ENCODE measurements around the gene CSE1L. TPM values are rescaled to one million over a fixed set of nuclear protein-coding genes. Genes with fewer than 3 reads are reported as not detected.
"Not testable (repeated sequence)": the region's sequence is repeated elsewhere in the genome, so short reads cannot be mapped to it uniquely, and the experiment has no call there.

The CSE1L gene
- total RNA-seq, 1 donor = 154 TPM

GRCh38 chr20:49063279-49063678 is 17.2 kb downstream of the CSE1L start:
- TF ChIP-seq, protein P1, sequence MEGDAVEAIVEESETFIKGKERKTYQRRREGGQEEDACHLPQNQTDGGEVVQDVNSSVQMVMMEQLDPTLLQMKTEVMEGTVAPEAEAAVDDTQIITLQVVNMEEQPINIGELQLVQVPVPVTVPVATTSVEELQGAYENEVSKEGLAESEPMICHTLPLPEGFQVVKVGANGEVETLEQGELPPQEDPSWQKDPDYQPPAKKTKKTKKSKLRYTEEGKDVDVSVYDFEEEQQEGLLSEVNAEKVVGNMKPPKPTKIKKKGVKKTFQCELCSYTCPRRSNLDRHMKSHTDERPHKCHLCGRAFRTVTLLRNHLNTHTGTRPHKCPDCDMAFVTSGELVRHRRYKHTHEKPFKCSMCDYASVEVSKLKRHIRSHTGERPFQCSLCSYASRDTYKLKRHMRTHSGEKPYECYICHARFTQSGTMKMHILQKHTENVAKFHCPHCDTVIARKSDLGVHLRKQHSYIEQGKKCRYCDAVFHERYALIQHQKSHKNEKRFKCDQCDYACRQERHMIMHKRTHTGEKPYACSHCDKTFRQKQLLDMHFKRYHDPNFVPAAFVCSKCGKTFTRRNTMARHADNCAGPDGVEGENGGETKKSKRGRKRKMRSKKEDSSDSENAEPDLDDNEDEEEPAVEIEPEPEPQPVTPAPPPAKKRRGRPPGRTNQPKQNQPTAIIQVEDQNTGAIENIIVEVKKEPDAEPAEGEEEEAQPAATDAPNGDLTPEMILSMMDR (IDR thresholded peaks at IDR 0.05; ENCODE audit: insufficient read depth, low read length) = no peak
- DNase-seq (ENCODE audit: low read depth) = no peak
- H3K4me3 ChIP-seq (ENCODE audit: low read depth, low read length) = no peak overlapping the region

DNA sequence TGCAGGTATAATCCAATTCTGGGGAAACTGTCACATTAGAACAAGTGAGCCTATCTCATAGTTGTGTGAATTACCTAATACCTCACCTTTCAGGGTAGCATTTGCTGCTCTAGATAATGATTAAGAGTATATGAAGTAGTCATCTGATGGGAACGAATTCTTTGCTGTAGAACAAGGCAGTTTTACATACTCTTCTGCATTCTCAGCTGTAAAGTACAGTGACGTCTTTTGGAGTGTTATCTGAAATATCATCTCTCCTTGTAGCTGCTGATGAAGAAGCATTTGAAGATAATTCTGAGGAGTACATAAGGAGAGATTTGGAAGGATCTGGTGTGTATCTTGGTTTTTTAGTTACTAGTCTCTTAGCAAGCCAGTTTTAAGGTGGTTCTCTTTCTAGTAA is 28.4 kb downstream of the CSE1L start:
- DNase-seq (ENCODE audit: low read depth) = no peak
- TF ChIP-seq, protein P1 (IDR thresholded peaks at IDR 0.05; ENCODE audit: insufficient read depth, low read length) = no peak
- no peak overlapping the region for H3K4me3 ChIP-seq (ENCODE audit: low read depth, low read length)

DNA sequence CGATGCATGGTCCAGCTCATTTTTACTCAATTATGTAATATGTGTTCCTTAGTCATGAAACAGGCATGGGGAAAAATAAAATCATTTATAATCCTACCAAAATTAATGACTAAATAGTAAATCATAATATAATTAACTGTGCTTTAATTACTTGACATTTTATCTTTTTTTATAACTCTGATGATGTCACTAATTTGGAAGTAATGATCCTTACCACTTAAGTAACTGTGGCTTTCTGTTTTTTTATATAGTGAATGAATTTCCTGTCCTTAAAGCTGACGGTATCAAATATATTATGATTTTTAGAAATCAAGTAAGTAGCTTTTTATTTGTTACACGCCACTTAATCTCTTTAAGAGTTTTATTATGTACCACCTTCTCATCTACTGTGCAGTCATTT is 32.2 kb downstream of the CSE1L start:
- TF ChIP-seq, protein P1 (IDR thresholded peaks at IDR 0.05; ENCODE audit: insufficient read depth, low read length) = no peak
- H3K4me3 ChIP-seq (ENCODE audit: low read depth, low read length) = no peak overlapping the region
- no peak for DNase-seq (ENCODE audit: low read depth)

GRCh38 chr20:49082295-49082694 is 36.2 kb downstream of the CSE1L start:
- DNase-seq (ENCODE audit: low read depth); H3K4me3 ChIP-seq (ENCODE audit: low read depth, low read length): not testable (repeated sequence)

DNA sequence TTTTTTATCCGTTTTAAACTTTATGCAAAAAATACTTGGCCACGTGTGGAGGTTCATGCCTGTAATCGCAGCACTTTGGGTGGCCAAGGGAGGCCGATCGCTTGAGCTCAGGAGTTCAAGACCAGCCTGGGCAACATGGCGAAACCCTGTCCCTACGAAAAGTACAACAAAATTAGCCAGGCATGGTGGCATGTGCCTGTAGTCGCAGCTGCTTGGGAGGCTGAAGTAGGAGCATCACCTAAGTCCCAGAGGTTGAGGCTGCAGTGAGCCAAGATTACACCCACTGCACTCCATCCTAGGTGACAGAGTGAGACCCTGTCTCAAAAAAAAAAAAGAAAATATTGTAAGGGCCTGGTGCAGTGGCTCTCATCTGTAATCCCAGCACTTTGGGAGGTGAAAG is 45.0 kb downstream of the CSE1L start:
- DNase-seq (ENCODE audit: low read depth) = no peak
- H3K4me3 ChIP-seq (ENCODE audit: low read depth, low read length) = no peak overlapping the region
- TF ChIP-seq, protein P1 (IDR thresholded peaks at IDR 0.05; ENCODE audit: insufficient read depth, low read length) = no peak

GRCh38 chr20:49091762-49092161 is 45.6 kb downstream of the CSE1L start:
- H3K4me3 ChIP-seq (ENCODE audit: low read depth, low read length) = no peak overlapping the region
- TF ChIP-seq, protein P1 (IDR thresholded peaks at IDR 0.05; ENCODE audit: insufficient read depth, low read length) = no peak

DNA sequence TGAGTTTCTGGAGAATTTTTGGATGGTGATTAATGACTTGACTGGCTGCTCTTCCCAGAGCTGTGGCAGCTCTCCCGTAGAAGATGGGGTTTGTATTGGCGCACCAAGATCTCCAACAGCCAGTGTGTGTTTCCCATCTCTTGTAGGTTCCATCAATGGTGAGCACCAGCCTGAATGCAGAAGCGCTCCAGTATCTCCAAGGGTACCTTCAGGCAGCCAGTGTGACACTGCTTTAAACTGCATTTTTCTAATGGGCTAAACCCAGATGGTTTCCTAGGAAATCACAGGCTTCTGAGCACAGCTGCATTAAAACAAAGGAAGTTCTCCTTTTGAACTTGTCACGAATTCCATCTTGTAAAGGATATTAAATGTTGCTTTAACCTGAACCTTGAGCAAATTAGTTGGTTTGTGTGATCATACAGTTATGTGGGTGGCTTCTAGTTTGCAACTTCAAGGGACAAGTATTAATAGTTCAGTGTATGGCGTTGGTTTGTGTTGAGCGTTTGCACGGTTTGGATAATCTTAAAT is 50.2 kb downstream of the CSE1L start:
- no peak overlapping the region for H3K4me3 ChIP-seq (ENCODE audit: low read depth, low read length)
- DNase-seq (ENCODE audit: low read depth) = no peak
- TF ChIP-seq, protein P1 (IDR thresholded peaks at IDR 0.05; ENCODE audit: insufficient read depth, low read length) = no peak

More at GRCh38 chr20:49091762-49092161, 45.6 kb downstream of the CSE1L start:
- DNase-seq (ENCODE audit: low read depth) = no peak

Data from fibroblast of the aortic adventitia (primary cell).